GM10847 (cell line): ENCODE results near the gene CCZ1.
"Not testable (repeated sequence)": the region's sequence is repeated elsewhere in the genome, so short reads cannot be mapped to it uniquely, and the experiment has no call there.

Experiments
- POLR2A ChIP-seq: IDR thresholded peaks from 2 replicates; pipeline ENCODE4 v1.6.1; 2011; ENCODE audit not compliant: insufficient read length; ENCODE audit errors: extremely low read depth

Gene CCZ1

GRCh38 chr7:5898480-5899224 is at the start of gene CCZ1:
Gene CCZ1, plus strand, starts transcription at chr7:5898733. Its CDS starts 67 bp downstream, at chr7:5898800.
- not testable (repeated sequence) for TF ChIP-seq POLR2A

- TF ChIP-seq POLR2A = no peak
These were observed 47.6 kb upstream of the CCZ1 start for GRCh38 chr7:5850944-5851343.

GRCh38 chr7:5854738-5855137 is 43.8 kb upstream of the CCZ1 start:
- no peak for TF ChIP-seq POLR2A

GRCh38 chr7:5867060-5867459 is 31.5 kb upstream of the CCZ1 start:
- no peak for TF ChIP-seq POLR2A

GRCh38 chr7:5869691-5870090 is 28.8 kb upstream of the CCZ1 start:
- no peak for TF ChIP-seq POLR2A

GRCh38 chr7:5870311-5870710 is 28.2 kb upstream of the CCZ1 start:
- TF ChIP-seq POLR2A = no peak

GRCh38 chr7:5872326-5872725 is 26.2 kb upstream of the CCZ1 start:
- TF ChIP-seq POLR2A = no peak

GRCh38 chr7:5892498-5892897 is 6.0 kb upstream of the CCZ1 start:
- no peak for TF ChIP-seq POLR2A

GRCh38 chr7:5970347-5970911 is 71.9 kb downstream of the CCZ1 start, which contains the start of gene RSPH10B:
Gene RSPH10B, minus strand, starts transcription at chr7:5970689. Its CDS starts 3,573 bp downstream, at chr7:5967116.
- TF ChIP-seq POLR2A = not testable (repeated sequence)
